Hepatocyte (in vitro differentiated cells): ENCODE results near the gene ADNP2. TPM values are rescaled to one million over a fixed set of nuclear protein-coding genes. Genes with fewer than 3 reads are reported as not detected.
A peak's percentile ranks its signal among the peaks of the same experiment; 100 is the strongest.

ENCODE experiments used
- DNase-seq: peaks from one replicate; pipeline ENCODE4 v3.0.0-alpha.2; 2016; ENCODE audit warnings: low spot score
- H2AFZ ChIP-seq: fragments of 200-600 bp; sonication (generic); 2 replicates; pipeline ENCODE4 v1.6.0; 2016; ENCODE audit warnings: antibody characterized with exemption, mild to moderate bottlenecking
- H3K27ac ChIP-seq: fragments of 200-600 bp; sonication (generic); 2 replicates; pipeline ENCODE4 v1.5.1; 2016; ENCODE audit warnings: mild to moderate bottlenecking
- H3K27me3 ChIP-seq: fragments of 200-600 bp; sonication (generic); 2 replicates; pipeline ENCODE4 v1.6.1; 2016
- H3K36me3 ChIP-seq: fragments of 200-600 bp; sonication (generic); replicated peaks from 2 replicates; pipeline ENCODE4 v1.5.1; 2016; ENCODE audit warnings: low read depth; ENCODE audit not compliant: insufficient read depth
- H3K4me1 ChIP-seq: fragments of 200-600 bp; sonication (generic); 2 replicates; pipeline ENCODE4 v1.5.1; 2016; ENCODE audit warnings: mild to moderate bottlenecking, moderate library complexity; ENCODE audit not compliant: insufficient read depth
- H3K4me2 ChIP-seq: fragments of 200-600 bp; sonication (generic); 2 replicates; pipeline ENCODE4 v1.6.0; 2016
- H3K4me3 ChIP-seq: fragments of 200-600 bp; sonication (generic); 2 replicates; pipeline ENCODE4 v1.5.1; 2016; ENCODE audit warnings: mild to moderate bottlenecking
- H3K79me2 ChIP-seq: fragments of 200-600 bp; sonication (generic); 2 replicates; pipeline ENCODE4 v1.6.0; 2017; ENCODE audit warnings: mild to moderate bottlenecking
- H3K9me2 ChIP-seq: fragments of 200-600 bp; sonication (generic); replicated peaks from 2 replicates; pipeline ENCODE4 v1.6.0; 2017; ENCODE audit warnings: mild to moderate bottlenecking; ENCODE audit not compliant: insufficient read depth
- H3K9me3 ChIP-seq: fragments of 200-600 bp; sonication (generic); 2 replicates; pipeline ENCODE4 v1.5.1; 2016; ENCODE audit warnings: low read depth, mild to moderate bottlenecking
- H4K20me1 ChIP-seq: fragments of 200-600 bp; sonication (generic); 2 replicates; pipeline ENCODE4 v1.6.0; 2016; ENCODE audit warnings: mild to moderate bottlenecking; ENCODE audit not compliant: insufficient read depth, poor library complexity, severe bottlenecking
- CTCF ChIP-seq: fragments of 200-600 bp; sonication (generic); IDR thresholded peaks from 2 replicates; pipeline ENCODE4 v1.5.1; 2016; ENCODE audit warnings: antibody characterized with exemption, mild to moderate bottlenecking; ENCODE audit not compliant: poor library complexity
- EZH2 ChIP-seq: fragments of 200-600 bp; sonication (generic); IDR thresholded peaks from 2 replicates; pipeline ENCODE4 v1.6.1; 2016; ENCODE audit warnings: antibody characterized with exemption, mild to moderate bottlenecking, borderline replicate concordance
- EZH2phosphoT487 ChIP-seq: fragments of 200-600 bp; sonication (generic); IDR thresholded peaks from one replicate; pipeline ENCODE4 v1.6.1; 2018; ENCODE audit warnings: antibody characterized with exemption, mild to moderate bottlenecking, low read depth, moderate library complexity; ENCODE audit not compliant: unreplicated experiment, severe bottlenecking
- WGBS: methylation state at CpG from one replicate; pipeline ENCODE4 v1.1.6; 2016; ENCODE audit warnings: low lambda C conversion rate; ENCODE audit errors: missing lambda C conversion rate; 5-methylcytosine and 5-hydroxymethylcytosine counted together
- polyA plus RNA-seq: library from polyadenylated mRNA; unstranded; fragments of >200 nt; fragmentation: Nextera tagmentation; extraction: Ambion mirVana; gene quantifications from 2 replicates; pipeline ENCODE4 v1.2.1, GENCODE V29; 2016
- total RNA-seq: library from RNA; depleted of rRNA; stranded (reverse); fragments of >200 nt; gene quantifications from 2 replicates; pipeline ENCODE4 v1.2.3, GENCODE V29; 2014

The ADNP2 gene
- total RNA-seq (17.7 and 19.8 TPM in 2 replicates), polyA plus RNA-seq (5.3 and 7.6 TPM in 2 replicates)

- TF ChIP-seq EZH2phosphoT487 (no peak), EZH2 (no peak), CTCF (no peak)
- Histone ChIP-seq H3K27me3 (no peaks in the 10 kb centered on the region), H3K36me3 (no peaks in the 10 kb centered on the region), H3K79me2 (peaks cover 40% of the 10 kb centered on the region), H3K27ac (peak within 1 kb of the TSS; percentile 91), H4K20me1 (peaks cover 37% of the 10 kb centered on the region), H3K4me3 (peak within 1 kb of the TSS; percentile 86), H2AFZ (peak within 1 kb of the TSS; percentile 41), H3K4me1 (peaks cover 13% of the 10 kb centered on the region), H3K9me3 (no peaks in the 10 kb centered on the region), H3K9me2 (no peaks in the 10 kb centered on the region), H3K4me2 (peak within 1 kb of the TSS; percentile 90)
- WGBS: 15% methylated on average over 15 of the region's 76 CpGs
- peak; percentile 96 for DNase-seq
Measured at GRCh38 chr18:80108739-80109675, at the start of gene ADNP2. Gene ADNP2, plus strand, starts transcription at chr18:80109262. Its CDS starts 8,281 bp downstream, at chr18:80117543.

GRCh38 chr18:80059945-80060344, 49.1 kb upstream of the ADNP2 start:
- 90% methylated on average over 6 of the region's 6 CpGs for WGBS

GRCh38 chr18:80065705-80066104, 43.4 kb upstream of the ADNP2 start:
- DNase-seq: no peak
- Histone ChIP-seq H3K4me1 (no peaks in the 10 kb centered on the region), H2AFZ (no peak overlapping the region), H3K4me3 (no peak overlapping the region), H3K27me3 (no peaks in the 10 kb centered on the region), H3K27ac (no peak overlapping the region), H3K36me3 (no peaks in the 10 kb centered on the region), H3K9me2 (no peaks in the 10 kb centered on the region), H4K20me1 (no peaks in the 10 kb centered on the region), H3K4me2 (no peak overlapping the region), H3K79me2 (no peaks in the 10 kb centered on the region), H3K9me3 (peaks cover 7% of the 10 kb centered on the region)
- WGBS: 90% methylated on average over 9 of the region's 9 CpGs
- TF ChIP-seq CTCF (no peak), EZH2phosphoT487 (no peak), EZH2 (no peak)

More at GRCh38 chr18:80059945-80060344, 49.1 kb upstream of the ADNP2 start:
- H3K9me3 ChIP-seq: peaks cover 7% of the 10 kb centered on the region
- H4K20me1 ChIP-seq: no peaks in the 10 kb centered on the region
- H3K27me3 ChIP-seq: no peaks in the 10 kb centered on the region
- no peak overlapping the region for H3K27ac ChIP-seq
- H3K36me3 ChIP-seq: no peaks in the 10 kb centered on the region
- H3K4me2 ChIP-seq: no peak overlapping the region
- H3K4me3 ChIP-seq: no peak overlapping the region
- no peaks in the 10 kb centered on the region for H3K4me1 ChIP-seq
- H2AFZ ChIP-seq: no peak overlapping the region
- no peaks in the 10 kb centered on the region for H3K79me2 ChIP-seq
- TF ChIP-seq EZH2 (no peak), EZH2phosphoT487 (no peak)
- no peak for DNase-seq
- no peaks in the 10 kb centered on the region for H3K9me2 ChIP-seq

DNA sequence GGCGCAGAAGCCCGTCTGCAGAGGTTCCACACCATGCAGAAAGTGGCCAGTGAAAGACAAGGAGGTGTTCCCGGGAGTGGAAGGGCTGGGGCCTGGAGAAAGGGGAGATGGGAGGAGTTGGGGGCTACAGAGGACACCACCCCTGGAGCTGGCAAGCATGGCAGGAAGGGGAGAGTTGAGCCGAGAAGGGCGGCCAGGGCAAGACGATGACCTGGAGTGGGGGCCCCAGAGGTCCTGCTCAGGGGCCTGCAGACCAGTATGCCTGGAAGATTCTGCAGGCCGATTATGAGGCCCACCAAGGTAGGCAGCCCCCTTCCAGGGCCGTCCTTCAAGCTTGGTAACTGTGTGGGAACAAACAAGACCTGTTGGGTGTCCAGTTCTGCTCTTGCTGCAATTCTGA, 41.7 kb upstream of the ADNP2 start:
- H3K9me3 ChIP-seq: peaks cover 7% of the 10 kb centered on the region
- H2AFZ ChIP-seq: no peak overlapping the region
- H3K4me2 ChIP-seq: no peak overlapping the region
- no peak overlapping the region for H3K4me3 ChIP-seq
- H4K20me1 ChIP-seq: no peaks in the 10 kb centered on the region
- 97% methylated on average over 8 of the region's 8 CpGs for WGBS
- no peaks in the 10 kb centered on the region for H3K27me3 ChIP-seq
- no peaks in the 10 kb centered on the region for H3K79me2 ChIP-seq
- H3K9me2 ChIP-seq: no peaks in the 10 kb centered on the region
- DNase-seq: no peak
- H3K36me3 ChIP-seq: no peaks in the 10 kb centered on the region
- TF ChIP-seq CTCF (no peak), EZH2 (no peak), EZH2phosphoT487 (no peak)
- H3K27ac ChIP-seq: no peak overlapping the region
- H3K4me1 ChIP-seq: no peaks in the 10 kb centered on the region
